Mesothelial cell of epicardium (in vitro differentiated cells): ENCODE measurements around the gene ZSCAN10. TPM values are rescaled to one million over a fixed set of nuclear protein-coding genes. Genes with fewer than 3 reads are reported as not detected.

Experiments used
- DNase-seq, 2 experiments: peaks; one replicate each; pipeline ENCODE4 v3.0.0; 2021; ENCODE audit warnings: low spot score in 2 of 2; ENCODE audit not compliant: unreplicated experiment in 2 of 2
- H3K27ac Mint-ChIP-seq: 2 replicates; pipeline ENCODE4 v1.8.0; 2021; ENCODE audit warnings: mixed read lengths
- H3K27me3 Mint-ChIP-seq: 2 replicates; pipeline ENCODE4 v1.8.0; 2021; ENCODE audit warnings: low read depth, mixed read lengths
- H3K36me3 Mint-ChIP-seq: 2 replicates; pipeline ENCODE4 v1.8.0; 2021; ENCODE audit warnings: mixed read lengths
- H3K4me1 Mint-ChIP-seq: 2 replicates; pipeline ENCODE4 v1.8.0; 2021; ENCODE audit warnings: mixed read lengths
- H3K4me3 Mint-ChIP-seq: 2 replicates; pipeline ENCODE4 v1.8.0; 2021; ENCODE audit warnings: mild to moderate bottlenecking, moderate library complexity, mixed read lengths
- H3K9me3 Mint-ChIP-seq: 2 replicates; pipeline ENCODE4 v1.8.0; 2021; ENCODE audit warnings: mixed read lengths
- CTCF ChIP-seq: fragments of 200-600 bp; sonication (generic); IDR thresholded peaks from one replicate; pipeline ENCODE4 v1.5.0; 2021; ENCODE audit warnings: antibody characterized with exemption; ENCODE audit not compliant: unreplicated experiment
- total RNA-seq: library from RNA; stranded (reverse); gene quantifications from 3 replicates; pipeline ENCODE4 v1.2.1, GENCODE V29; 2021

Gene ZSCAN10
- total RNA-seq, 1 donor from 2014 or later = 0.42 TPM

GRCh38 chr16:3120435-3120834, 21.3 kb upstream of the ZSCAN10 start:
- H3K27me3 Mint-ChIP-seq = no peaks in the 10 kb centered on the region
- TF ChIP-seq CTCF = no peak
- H3K4me3 Mint-ChIP-seq = no peak overlapping the region
- peaks cover 7% of the 10 kb centered on the region for H3K4me1 Mint-ChIP-seq
- no peak overlapping the region for H3K27ac Mint-ChIP-seq
- H3K9me3 Mint-ChIP-seq = no peaks in the 10 kb centered on the region
- H3K36me3 Mint-ChIP-seq = peaks cover 12% of the 10 kb centered on the region
- DNase-seq = no peak

- H3K4me1 Mint-ChIP-seq = peaks cover 8% of the 10 kb centered on the region
Observed at GRCh38 chr16:3119701-3120408, 20.8 kb upstream of the ZSCAN10 start.

GRCh38 chr16:3119286-3119685, 20.2 kb upstream of the ZSCAN10 start:
- Mint-ChIP-seq H3K27ac (no peak overlapping the region), H3K36me3 (peaks cover 12% of the 10 kb centered on the region), H3K4me3 (no peak overlapping the region), H3K27me3 (no peaks in the 10 kb centered on the region), H3K9me3 (no peaks in the 10 kb centered on the region), H3K4me1 (peaks cover 9% of the 10 kb centered on the region)
- no peak for DNase-seq
- no peak for TF ChIP-seq CTCF

More at GRCh38 chr16:3119701-3120408, 20.8 kb upstream of the ZSCAN10 start:
- no peaks in the 10 kb centered on the region for H3K9me3 Mint-ChIP-seq
- no peak overlapping the region for H3K27ac Mint-ChIP-seq
- DNase-seq = no peak
- TF ChIP-seq CTCF = no peak
- H3K4me3 Mint-ChIP-seq = no peak overlapping the region
- peaks cover 12% of the 10 kb centered on the region for H3K36me3 Mint-ChIP-seq
- H3K27me3 Mint-ChIP-seq = no peaks in the 10 kb centered on the region

GRCh38 chr16:3118846-3119245, 19.8 kb upstream of the ZSCAN10 start:
- DNase-seq = no peak
- H3K9me3 Mint-ChIP-seq = no peaks in the 10 kb centered on the region
- peaks cover 12% of the 10 kb centered on the region for H3K36me3 Mint-ChIP-seq
- TF ChIP-seq CTCF = no peak
- peaks cover 13% of the 10 kb centered on the region for H3K4me1 Mint-ChIP-seq
- H3K4me3 Mint-ChIP-seq = no peak overlapping the region
- H3K27ac Mint-ChIP-seq = no peak overlapping the region
- no peaks in the 10 kb centered on the region for H3K27me3 Mint-ChIP-seq

- Mint-ChIP-seq H3K9me3 (no peaks in the 10 kb centered on the region), H3K27me3 (no peaks in the 10 kb centered on the region), H3K4me3 (no peak overlapping the region), H3K36me3 (peaks cover 12% of the 10 kb centered on the region), H3K4me1 (peaks cover 14% of the 10 kb centered on the region), H3K27ac (no peak overlapping the region)
- no peak for TF ChIP-seq CTCF
- DNase-seq = no peak
Observed at GRCh38 chr16:3118204-3118790, 19.2 kb upstream of the ZSCAN10 start.
